Uterus (tissue), 2 donors: ENCODE measurements around the gene RNF169.

Experiments used
- POLR2A ChIP-seq, 2 donors: fragments of 450-650 bp; IDR thresholded peaks; one replicate each; pipeline ENCODE4 v1.6.1; 2016; ENCODE audit warnings: antibody characterized with exemption in 2 of 2, mild to moderate bottlenecking in 1 of 2, moderate library complexity in 1 of 2
- TF ChIP-seq, protein P1 (sequence below), 4 experiments: fragments of 200-600 bp in 2 of 4; fragments of 450-650 bp in 2 of 4; sonication (generic) in 2 of 4; IDR thresholded peaks; one replicate each; pipeline ENCODE4 v1.5.1; 2016 to 2019; ENCODE audit warnings: antibody characterized with exemption in 4 of 4, mild to moderate bottlenecking in 2 of 4, moderate library complexity in 1 of 4

DNA sequence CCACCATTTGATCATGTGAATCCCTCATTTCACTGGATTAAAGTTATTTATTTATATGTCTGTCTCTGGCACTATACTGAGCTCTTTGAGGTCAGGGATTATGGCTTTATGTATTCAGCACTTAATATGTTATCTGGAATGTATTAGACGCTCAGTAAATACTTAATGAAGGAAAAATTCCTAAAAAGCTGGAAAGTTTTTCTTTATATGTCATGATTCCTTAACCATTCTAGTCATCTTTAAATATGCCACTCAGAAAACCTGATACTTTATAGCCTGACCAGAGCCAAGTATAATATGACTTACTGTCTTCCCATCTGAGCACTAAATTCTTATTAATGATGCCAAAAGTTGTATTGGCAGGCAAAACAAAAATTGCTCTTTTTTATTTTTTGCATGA, 27.1 kb downstream of the RNF169 start:
- TF ChIP-seq, protein P1, sequence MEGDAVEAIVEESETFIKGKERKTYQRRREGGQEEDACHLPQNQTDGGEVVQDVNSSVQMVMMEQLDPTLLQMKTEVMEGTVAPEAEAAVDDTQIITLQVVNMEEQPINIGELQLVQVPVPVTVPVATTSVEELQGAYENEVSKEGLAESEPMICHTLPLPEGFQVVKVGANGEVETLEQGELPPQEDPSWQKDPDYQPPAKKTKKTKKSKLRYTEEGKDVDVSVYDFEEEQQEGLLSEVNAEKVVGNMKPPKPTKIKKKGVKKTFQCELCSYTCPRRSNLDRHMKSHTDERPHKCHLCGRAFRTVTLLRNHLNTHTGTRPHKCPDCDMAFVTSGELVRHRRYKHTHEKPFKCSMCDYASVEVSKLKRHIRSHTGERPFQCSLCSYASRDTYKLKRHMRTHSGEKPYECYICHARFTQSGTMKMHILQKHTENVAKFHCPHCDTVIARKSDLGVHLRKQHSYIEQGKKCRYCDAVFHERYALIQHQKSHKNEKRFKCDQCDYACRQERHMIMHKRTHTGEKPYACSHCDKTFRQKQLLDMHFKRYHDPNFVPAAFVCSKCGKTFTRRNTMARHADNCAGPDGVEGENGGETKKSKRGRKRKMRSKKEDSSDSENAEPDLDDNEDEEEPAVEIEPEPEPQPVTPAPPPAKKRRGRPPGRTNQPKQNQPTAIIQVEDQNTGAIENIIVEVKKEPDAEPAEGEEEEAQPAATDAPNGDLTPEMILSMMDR (IDR thresholded peaks at IDR 0.05), result no peak
- TF ChIP-seq POLR2A (IDR thresholded peaks at IDR 0.05), result no peak
